ENCODE results near the gene BDNF.
"Not testable (repeated sequence)": the region's sequence is repeated elsewhere in the genome, so short reads cannot be mapped to it uniquely, and the experiment has no call there.

BDNF gene

DNA sequence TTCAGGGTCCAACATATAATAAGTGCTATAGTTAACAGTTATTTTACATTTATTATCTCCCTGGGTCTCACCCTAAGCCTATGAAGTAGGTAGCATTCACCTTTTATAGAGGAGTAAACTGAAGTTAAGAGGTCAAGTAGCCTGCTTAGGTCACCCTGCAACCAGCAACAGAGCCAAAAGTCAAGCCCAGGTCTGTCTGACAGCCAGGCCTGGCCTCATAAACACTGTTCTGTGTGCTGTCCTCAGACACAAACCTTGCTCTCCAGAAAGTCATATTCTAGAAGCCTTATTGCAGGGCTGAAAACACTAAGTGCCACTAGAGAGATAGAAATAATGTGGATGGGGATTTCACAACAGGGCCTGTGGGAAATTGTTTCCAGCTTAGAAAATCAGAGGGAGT lies 59.3 kb downstream of the BDNF start:
- TF ChIP-seq, protein P1, sequence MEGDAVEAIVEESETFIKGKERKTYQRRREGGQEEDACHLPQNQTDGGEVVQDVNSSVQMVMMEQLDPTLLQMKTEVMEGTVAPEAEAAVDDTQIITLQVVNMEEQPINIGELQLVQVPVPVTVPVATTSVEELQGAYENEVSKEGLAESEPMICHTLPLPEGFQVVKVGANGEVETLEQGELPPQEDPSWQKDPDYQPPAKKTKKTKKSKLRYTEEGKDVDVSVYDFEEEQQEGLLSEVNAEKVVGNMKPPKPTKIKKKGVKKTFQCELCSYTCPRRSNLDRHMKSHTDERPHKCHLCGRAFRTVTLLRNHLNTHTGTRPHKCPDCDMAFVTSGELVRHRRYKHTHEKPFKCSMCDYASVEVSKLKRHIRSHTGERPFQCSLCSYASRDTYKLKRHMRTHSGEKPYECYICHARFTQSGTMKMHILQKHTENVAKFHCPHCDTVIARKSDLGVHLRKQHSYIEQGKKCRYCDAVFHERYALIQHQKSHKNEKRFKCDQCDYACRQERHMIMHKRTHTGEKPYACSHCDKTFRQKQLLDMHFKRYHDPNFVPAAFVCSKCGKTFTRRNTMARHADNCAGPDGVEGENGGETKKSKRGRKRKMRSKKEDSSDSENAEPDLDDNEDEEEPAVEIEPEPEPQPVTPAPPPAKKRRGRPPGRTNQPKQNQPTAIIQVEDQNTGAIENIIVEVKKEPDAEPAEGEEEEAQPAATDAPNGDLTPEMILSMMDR (IDR thresholded peaks at IDR 0.05; ENCODE audit: borderline replicate concordance, insufficient read depth, low read depth, low read length) = no peak
- no peak overlapping the region for H3K4me3 ChIP-seq (ENCODE audit: low read depth, low read length)

DNA sequence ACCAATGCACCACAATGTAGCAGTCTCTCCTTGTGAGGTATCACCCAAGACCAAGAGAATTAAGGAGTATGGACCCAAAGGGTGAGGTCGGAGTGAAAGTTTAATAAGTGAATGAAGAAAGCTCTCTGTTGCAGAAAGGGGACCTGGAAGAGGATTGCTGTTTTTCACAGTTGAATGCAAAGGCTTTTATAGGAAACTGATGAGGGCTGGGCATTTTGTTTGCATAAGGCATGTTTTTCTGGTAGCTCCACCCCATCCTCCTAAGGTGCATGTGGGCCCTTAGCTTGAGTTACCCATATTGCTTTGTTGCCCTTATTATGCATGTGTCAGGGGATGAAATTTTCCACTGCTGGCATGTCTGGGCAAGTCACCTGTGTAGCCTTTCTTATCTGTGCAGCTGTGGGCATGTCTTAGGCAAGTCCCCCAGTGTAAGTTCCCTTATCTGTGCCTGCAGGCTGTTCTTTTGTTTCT lies 64.7 kb downstream of the BDNF start:
- H3K4me3 ChIP-seq (ENCODE audit: low read depth, low read length) = no peak overlapping the region
- TF ChIP-seq, protein P1 (IDR thresholded peaks at IDR 0.05; ENCODE audit: borderline replicate concordance, insufficient read depth, low read depth, low read length) = no peak

DNA sequence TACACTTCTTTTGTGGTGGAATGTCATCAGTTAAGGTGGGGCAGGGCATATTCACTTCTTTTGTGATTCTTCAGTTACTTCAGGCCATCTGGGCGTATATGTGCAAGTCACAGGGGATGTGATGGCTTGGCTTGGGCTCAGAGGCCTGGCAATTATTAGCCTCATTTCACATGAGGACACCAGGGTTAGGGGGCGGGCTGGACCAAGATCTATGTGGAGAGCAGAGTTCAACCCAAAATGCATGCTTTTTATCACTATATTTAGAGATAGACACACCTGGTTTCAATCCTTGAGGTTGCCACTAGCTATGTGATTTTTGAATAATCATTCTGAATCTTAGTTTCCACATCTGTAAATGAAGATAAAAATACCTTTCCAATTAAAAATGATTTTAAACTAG lies 65.5 kb downstream of the BDNF start:
- H3K4me3 ChIP-seq (ENCODE audit: low read depth, low read length) = not testable (repeated sequence)

DNA sequence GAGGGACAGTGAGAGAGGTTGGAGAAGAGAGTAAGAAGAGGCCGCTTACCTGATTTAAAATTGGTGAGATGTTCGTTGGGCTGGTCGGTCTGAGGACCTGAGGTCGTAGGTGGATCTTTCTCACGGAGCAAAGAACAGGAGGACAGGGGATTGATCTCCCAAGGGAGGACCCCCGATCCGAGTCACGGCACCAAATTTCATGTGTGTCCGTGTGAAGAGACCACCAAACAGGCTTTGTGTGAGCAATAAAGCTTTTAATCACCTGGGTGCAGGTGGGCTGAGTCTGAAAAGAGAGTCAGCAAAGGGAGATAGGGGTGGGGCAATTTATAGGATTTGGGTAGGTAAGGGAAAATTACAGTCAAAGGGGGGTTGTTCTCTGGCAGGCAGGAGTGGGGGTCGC lies 66.0 kb downstream of the BDNF start:
- not testable (repeated sequence) for H3K4me3 ChIP-seq (ENCODE audit: low read depth, low read length)

DNA sequence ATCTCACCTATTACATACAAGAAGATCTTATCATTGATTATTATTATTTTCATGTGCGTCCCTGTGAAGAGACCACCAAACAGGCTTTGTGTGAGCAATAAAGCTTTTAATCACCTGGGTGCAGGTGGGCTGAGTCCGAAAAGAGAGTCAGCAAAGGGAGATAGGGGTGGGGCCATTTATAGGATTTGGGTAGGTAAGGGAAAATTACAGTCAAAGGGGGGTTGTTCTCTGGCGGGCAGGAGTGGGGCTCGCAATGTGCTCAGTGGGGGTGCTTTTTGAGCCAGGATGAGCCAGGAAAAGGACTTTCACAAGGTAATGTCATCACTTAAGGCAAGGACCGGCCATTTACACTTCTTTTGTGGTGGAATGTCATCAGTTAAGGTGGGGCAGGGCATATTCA lies 71.2 kb downstream of the BDNF start:
- H3K4me3 ChIP-seq (ENCODE audit: low read depth, low read length) = not testable (repeated sequence)

DNA sequence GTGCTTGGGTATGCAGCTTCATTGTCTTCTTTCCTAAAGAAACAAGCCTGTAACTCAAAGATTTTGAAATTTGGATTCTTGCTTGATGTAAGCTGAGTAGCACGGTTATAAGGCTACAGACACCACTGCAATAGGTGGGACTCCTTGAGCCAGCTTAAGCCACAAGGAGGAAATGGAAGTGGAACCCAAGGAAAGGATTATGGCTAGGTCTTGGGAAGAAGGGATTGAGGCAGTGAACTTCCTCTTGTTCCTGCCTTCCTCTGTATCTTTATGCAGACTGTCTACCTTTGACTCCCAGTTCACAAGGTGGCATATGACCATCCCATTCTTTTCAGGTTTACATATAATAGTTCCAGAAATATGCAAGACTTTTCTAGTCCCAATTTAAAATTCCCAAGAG lies 72.3 kb downstream of the BDNF start:
- TF ChIP-seq, protein P1 (IDR thresholded peaks at IDR 0.05; ENCODE audit: borderline replicate concordance, insufficient read depth, low read depth, low read length) = no peak
- no peak overlapping the region for H3K4me3 ChIP-seq (ENCODE audit: low read depth, low read length)

DNA sequence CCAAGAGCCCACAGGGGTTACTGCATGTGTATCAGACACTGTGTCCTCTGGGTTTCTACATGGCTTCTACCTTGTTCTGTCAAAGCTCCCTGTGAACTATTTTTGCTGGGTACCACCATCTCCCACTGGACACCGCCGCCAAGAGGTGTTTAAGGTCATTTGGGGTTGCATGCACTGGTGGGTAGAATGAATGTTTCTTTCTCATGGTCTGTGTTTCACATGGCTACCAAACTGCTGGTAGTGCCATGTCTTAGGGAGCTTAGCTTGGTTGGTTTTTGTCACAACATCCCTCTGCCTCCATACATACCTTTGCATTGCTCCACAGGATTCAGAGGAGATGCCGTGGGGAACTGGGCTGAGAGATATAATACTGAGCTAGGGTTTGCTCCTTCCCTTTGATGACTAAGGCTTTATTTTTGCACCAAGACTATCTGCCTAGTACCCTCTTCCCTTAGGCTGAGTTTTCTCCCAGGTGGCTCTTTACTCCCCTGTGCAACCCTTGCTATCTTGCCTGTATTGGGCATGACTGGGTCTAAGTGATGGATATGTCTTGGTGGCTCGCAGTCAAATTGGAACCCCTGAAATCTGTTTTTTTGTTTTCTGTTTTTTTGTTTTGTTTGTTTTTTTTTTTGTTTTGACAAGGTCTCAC lies 73.2 kb downstream of the BDNF start:
- H3K4me3 ChIP-seq (ENCODE audit: low read depth, low read length) = no peak overlapping the region
- TF ChIP-seq, protein P1 (IDR thresholded peaks at IDR 0.05; ENCODE audit: borderline replicate concordance, insufficient read depth, low read depth, low read length) = no peak

DNA sequence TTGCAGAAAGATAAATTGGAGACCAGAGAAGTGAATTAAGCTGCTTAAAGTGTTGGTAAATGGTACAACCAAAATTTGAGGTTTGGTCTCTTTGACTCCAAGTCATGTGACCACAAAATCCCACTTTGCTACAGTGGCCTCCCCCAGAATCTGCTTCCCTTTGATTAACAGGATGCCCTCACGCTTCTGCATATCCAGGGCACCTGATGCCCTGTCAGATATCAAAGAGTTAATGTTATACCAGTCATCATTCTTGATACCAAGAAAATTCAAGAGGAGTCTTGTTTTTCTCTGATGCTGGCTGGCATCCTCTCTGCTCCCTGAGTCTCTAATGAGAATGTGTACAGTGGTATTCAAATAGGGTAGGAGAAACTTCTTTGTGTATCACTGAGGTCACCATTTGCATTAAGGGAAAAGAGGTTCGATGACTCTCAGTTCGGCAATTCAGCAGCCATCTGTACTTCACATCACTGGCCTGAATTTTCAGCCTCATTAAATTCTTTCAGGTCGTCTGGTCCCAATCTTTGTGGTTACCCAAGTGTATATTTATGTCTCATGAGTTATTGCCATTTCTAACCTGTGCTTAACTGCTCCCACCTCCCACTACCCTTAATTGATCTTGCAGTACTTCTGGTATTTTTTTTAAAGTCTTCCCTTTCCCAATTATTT lies 73.9 kb downstream of the BDNF start:
- TF ChIP-seq, protein P1 (IDR thresholded peaks at IDR 0.05; ENCODE audit: borderline replicate concordance, insufficient read depth, low read depth, low read length) = no peak
- no peak overlapping the region for H3K4me3 ChIP-seq (ENCODE audit: low read depth, low read length)

All from GM12875 (cell line).